H1 (cell line): Measurements from ENCODE around the gene ZPBP.

Experiments
- CHD1 ChIP-seq: IDR thresholded peaks from 2 replicates; pipeline ENCODE4 v1.6.1; 2012; ENCODE audit warnings: low read depth, low read length, improper control_type of control experiment
- EP300 ChIP-seq, 2 experiments: IDR thresholded peaks; 1 replicate in 1 of 2; 2 replicates in 1 of 2; pipeline ENCODE4 v1.6.1; 2011 to 2012; ENCODE audit warnings: low read depth in 2 of 2, low read length in 2 of 2, mild to moderate bottlenecking in 2 of 2, borderline replicate concordance in 1 of 2, inconsistent platforms in 1 of 2, moderate library complexity in 1 of 2
- GTF2F1 ChIP-seq: IDR thresholded peaks from 2 replicates; pipeline ENCODE4 v1.6.1; 2012; ENCODE audit warnings: low read depth, low read length, improper control_type of control experiment, borderline replicate concordance
- JUN ChIP-seq: IDR thresholded peaks from 2 replicates; pipeline ENCODE4 v1.6.1; 2011; ENCODE audit warnings: low read depth, mild to moderate bottlenecking, improper control_type of control experiment, low read length
- MAFK ChIP-seq: IDR thresholded peaks from 2 replicates; pipeline ENCODE4 v1.6.1; 2012; ENCODE audit warnings: low read depth, mild to moderate bottlenecking, improper control_type of control experiment, low read length
- POLR2A ChIP-seq, 2 experiments: IDR thresholded peaks; 1 replicate in 1 of 2; 2 replicates in 1 of 2; pipeline ENCODE4 v1.6.1; 2011; ENCODE audit warnings: low read depth in 2 of 2, low read length in 2 of 2, mild to moderate bottlenecking in 2 of 2; ENCODE audit errors: control extremely low read depth in 1 of 2
- POLR2AphosphoS5 ChIP-seq: IDR thresholded peaks from 2 replicates; pipeline ENCODE4 v1.6.1; 2011; ENCODE audit warnings: low read depth, low read length
- SP1 ChIP-seq: IDR thresholded peaks from 2 replicates; pipeline ENCODE4 v1.6.1; 2011; ENCODE audit warnings: low read depth, low read length
- ZNF274 ChIP-seq: IDR thresholded peaks from 2 replicates; pipeline ENCODE4 v1.7.0; 2012; ENCODE audit warnings: low read length, borderline replicate concordance; ENCODE audit errors: extremely low read depth
- TF ChIP-seq, protein P1 (sequence below), 3 experiments: IDR thresholded peaks; 1 replicate in 2 of 3; 2 replicates in 1 of 3; pipeline versions ENCODE4 v1.5.1 to v1.6.1; 2011; ENCODE audit warnings: low read length in 3 of 3, mild to moderate bottlenecking in 3 of 3, inconsistent platforms in 2 of 3, low read depth in 1 of 3, moderate library complexity in 1 of 3; ENCODE audit not compliant: insufficient read depth in 1 of 3; ENCODE audit errors: control extremely low read depth in 1 of 3
- TF ChIP-seq, protein P2 (sequence below): IDR thresholded peaks from 2 replicates; pipeline ENCODE4 v1.6.1; 2012; ENCODE audit warnings: inconsistent platforms

DNA sequence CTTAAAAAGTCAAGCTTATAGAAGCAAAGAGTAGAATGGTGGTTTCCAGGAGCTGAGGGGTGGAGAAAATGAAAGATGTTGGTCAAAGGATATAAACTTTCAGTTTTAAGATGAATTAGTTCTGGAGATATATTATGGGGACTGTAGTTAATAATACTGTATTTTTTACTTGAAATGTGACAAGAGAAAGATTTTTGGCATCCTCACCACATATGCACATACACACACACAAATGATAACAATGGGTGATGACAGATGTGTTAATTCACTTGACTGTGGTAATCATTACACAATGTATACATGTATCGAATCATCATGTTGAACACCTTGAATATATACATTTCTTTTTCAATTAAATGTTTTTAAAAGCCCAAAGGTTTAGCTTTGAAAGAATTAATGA is 32.7 kb upstream of the ZPBP start:
- TF ChIP-seq ZNF274, result no peak
- TF ChIP-seq, protein P1, sequence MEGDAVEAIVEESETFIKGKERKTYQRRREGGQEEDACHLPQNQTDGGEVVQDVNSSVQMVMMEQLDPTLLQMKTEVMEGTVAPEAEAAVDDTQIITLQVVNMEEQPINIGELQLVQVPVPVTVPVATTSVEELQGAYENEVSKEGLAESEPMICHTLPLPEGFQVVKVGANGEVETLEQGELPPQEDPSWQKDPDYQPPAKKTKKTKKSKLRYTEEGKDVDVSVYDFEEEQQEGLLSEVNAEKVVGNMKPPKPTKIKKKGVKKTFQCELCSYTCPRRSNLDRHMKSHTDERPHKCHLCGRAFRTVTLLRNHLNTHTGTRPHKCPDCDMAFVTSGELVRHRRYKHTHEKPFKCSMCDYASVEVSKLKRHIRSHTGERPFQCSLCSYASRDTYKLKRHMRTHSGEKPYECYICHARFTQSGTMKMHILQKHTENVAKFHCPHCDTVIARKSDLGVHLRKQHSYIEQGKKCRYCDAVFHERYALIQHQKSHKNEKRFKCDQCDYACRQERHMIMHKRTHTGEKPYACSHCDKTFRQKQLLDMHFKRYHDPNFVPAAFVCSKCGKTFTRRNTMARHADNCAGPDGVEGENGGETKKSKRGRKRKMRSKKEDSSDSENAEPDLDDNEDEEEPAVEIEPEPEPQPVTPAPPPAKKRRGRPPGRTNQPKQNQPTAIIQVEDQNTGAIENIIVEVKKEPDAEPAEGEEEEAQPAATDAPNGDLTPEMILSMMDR (IDR thresholded peaks at IDR 0.05; ENCODE audit: control extremely low read depth in 1 of 3, insufficient read depth in 1 of 3, low read depth in 1 of 3, low read length in 3 of 3), result no peak
- TF ChIP-seq SP1, result no peak
- no peak for TF ChIP-seq EP300 (IDR thresholded peaks at IDR 0.05; ENCODE audit: borderline replicate concordance in 1 of 2, low read depth in 2 of 2, low read length in 2 of 2)
- no peak for TF ChIP-seq POLR2AphosphoS5
- no peak for TF ChIP-seq JUN
- TF ChIP-seq POLR2A (IDR thresholded peaks at IDR 0.05; ENCODE audit: control extremely low read depth in 1 of 2, low read depth in 2 of 2, low read length in 2 of 2), result no peak
- TF ChIP-seq CHD1, result no peak
- no peak for TF ChIP-seq MAFK
- TF ChIP-seq, protein P2, sequence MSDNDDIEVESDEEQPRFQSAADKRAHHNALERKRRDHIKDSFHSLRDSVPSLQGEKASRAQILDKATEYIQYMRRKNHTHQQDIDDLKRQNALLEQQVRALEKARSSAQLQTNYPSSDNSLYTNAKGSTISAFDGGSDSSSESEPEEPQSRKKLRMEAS, result no peak
- no peak for TF ChIP-seq GTF2F1
